Thyroid gland (tissue), 4 donors: Measurements from ENCODE around the gene ZBTB7B.

Experiments
- POLR2A ChIP-seq, 2 donors: fragments of 450-650 bp; IDR thresholded peaks; one replicate each; pipeline ENCODE4 v1.6.1; 2017; ENCODE audit warnings: antibody characterized with exemption in 2 of 2, mild to moderate bottlenecking in 2 of 2, moderate library complexity in 1 of 2
- TF ChIP-seq, protein P1 (sequence below), 6 experiments: fragments of 200-600 bp in 3 of 6; fragments of 450-650 bp in 3 of 6; sonication (generic) in 3 of 6; IDR thresholded peaks; one replicate each; pipeline ENCODE4 v1.5.1; 2016 to 2019; ENCODE audit warnings: antibody characterized with exemption in 6 of 6, mild to moderate bottlenecking in 2 of 6, inconsistent platforms in 1 of 6, moderate library complexity in 1 of 6

DNA sequence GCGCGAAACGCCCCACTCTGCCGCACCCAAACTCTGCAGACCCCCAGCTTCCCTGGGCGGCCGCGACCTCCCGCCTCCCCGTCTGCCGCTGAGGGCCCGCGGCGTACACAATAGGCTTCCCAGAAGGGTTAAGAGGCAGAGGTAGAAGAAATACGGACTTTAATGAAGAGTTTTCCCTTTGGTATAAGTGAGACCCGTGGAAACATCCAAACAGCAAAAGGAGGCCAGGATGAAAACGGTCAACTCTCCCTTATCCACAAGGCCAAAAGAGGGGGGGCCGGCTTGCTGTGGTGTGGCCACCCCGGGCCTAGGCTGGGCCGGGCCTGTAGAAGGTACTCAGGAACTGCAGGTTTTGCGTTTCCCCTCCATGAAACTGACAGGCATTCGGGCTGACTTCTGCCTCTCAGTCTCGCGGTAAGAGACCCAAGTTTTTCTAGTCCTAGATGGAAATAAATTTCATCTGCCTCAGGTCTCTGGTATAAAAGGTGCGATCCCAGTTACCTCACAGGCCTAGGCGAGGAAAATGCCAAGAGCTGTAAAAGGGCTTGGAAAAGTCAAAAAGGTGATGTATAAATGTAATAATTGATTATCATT, 40.3 kb upstream of the ZBTB7B start:
- TF ChIP-seq, protein P1, sequence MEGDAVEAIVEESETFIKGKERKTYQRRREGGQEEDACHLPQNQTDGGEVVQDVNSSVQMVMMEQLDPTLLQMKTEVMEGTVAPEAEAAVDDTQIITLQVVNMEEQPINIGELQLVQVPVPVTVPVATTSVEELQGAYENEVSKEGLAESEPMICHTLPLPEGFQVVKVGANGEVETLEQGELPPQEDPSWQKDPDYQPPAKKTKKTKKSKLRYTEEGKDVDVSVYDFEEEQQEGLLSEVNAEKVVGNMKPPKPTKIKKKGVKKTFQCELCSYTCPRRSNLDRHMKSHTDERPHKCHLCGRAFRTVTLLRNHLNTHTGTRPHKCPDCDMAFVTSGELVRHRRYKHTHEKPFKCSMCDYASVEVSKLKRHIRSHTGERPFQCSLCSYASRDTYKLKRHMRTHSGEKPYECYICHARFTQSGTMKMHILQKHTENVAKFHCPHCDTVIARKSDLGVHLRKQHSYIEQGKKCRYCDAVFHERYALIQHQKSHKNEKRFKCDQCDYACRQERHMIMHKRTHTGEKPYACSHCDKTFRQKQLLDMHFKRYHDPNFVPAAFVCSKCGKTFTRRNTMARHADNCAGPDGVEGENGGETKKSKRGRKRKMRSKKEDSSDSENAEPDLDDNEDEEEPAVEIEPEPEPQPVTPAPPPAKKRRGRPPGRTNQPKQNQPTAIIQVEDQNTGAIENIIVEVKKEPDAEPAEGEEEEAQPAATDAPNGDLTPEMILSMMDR (IDR thresholded peaks at IDR 0.05): no peak
- TF ChIP-seq POLR2A (IDR thresholded peaks at IDR 0.05): no peak
